Bronchial epithelial cell (primary cell): ENCODE data around the gene CUEDC1. TPM values are rescaled to one million over a fixed set of nuclear protein-coding genes. Genes with fewer than 3 reads are reported as not detected.
"Not testable (repeated sequence)": the region's sequence is repeated elsewhere in the genome, so short reads cannot be mapped to it uniquely, and the experiment has no call there.

Experiments
- DNase-seq: peaks from one replicate; pipeline ENCODE4 v3.0.0-alpha.2; 2010; ENCODE audit warnings: low read depth
- FAIRE-seq: peaks from 2 replicates; lab custom pipeline; 2011; peaks lifted over from hg19 to GRCh38; lab: Jason Lieb, UNC
- H3K27me3 ChIP-seq: 2 replicates; pipeline ENCODE4 v1.5.1; 2011; ENCODE audit warnings: low read length; ENCODE audit not compliant: control insufficient read depth, insufficient read depth
- H3K36me3 ChIP-seq: 2 replicates; pipeline ENCODE4 v1.5.1; 2011; ENCODE audit warnings: low read length; ENCODE audit not compliant: control insufficient read depth, insufficient read depth
- H3K4me3 ChIP-seq: 2 replicates; pipeline ENCODE4 v1.5.1; 2011; ENCODE audit warnings: mild to moderate bottlenecking, low read depth, low read length, control low read depth
- CTCF ChIP-seq: IDR thresholded peaks from 2 replicates; pipeline ENCODE4 v1.5.1; 2011; ENCODE audit warnings: mild to moderate bottlenecking, moderate library complexity, low read length, control low read depth, inconsistent platforms; ENCODE audit not compliant: insufficient read depth, severe bottlenecking
- total RNA-seq: library from RNA; depleted of rRNA; stranded (reverse); fragments of >200 nt; gene quantifications from 2 replicates; pipeline ENCODE4 v1.2.1, GENCODE V29; 2014

CUEDC1 gene
- total RNA-seq, 1 donor from 2014 or later = 3.4 TPM

GRCh38 chr17:57852955-57853328 lies 102.3 kb downstream of the CUEDC1 start:
- FAIRE-seq (no peak), DNase-seq (no peak)
- no peak for TF ChIP-seq CTCF
- Histone ChIP-seq H3K4me3 (no peak overlapping the region), H3K36me3 (no peaks in the 10 kb centered on the region), H3K27me3 (no peaks in the 10 kb centered on the region)

- Histone ChIP-seq H3K4me3 (no peak overlapping the region), H3K36me3 (no peaks in the 10 kb centered on the region), H3K27me3 (no peaks in the 10 kb centered on the region)
- no peak for TF ChIP-seq CTCF
- DNase-seq = no peak
- no peak for FAIRE-seq
These were observed 102.9 kb downstream of the CUEDC1 start for GRCh38 chr17:57852092-57852954.

GRCh38 chr17:57849874-57850754 lies 105.1 kb downstream of the CUEDC1 start, which contains the start of gene MRPS23:
Gene MRPS23 (minus strand): TSS chr17:57850044. CDS start chr17:57850010, 34 bp downstream.
- DNase-seq = peak; percentile 96
- no peak for TF ChIP-seq CTCF
- Histone ChIP-seq H3K4me3 (peak within 1 kb of the TSS; percentile 98), H3K27me3 (no peaks in the 10 kb centered on the region), H3K36me3 (no peaks in the 10 kb centered on the region)
- FAIRE-seq = peak; percentile 13

- no peak for TF ChIP-seq CTCF
- Histone ChIP-seq H3K4me3 (peak overlapping the region; percentile 98), H3K27me3 (no peaks in the 10 kb centered on the region), H3K36me3 (no peaks in the 10 kb centered on the region)
- FAIRE-seq (no peak), DNase-seq (no peak)
These were observed 105.9 kb downstream of the CUEDC1 start for GRCh38 chr17:57849163-57849873.

GRCh38 chr17:57846056-57846945 lies 108.9 kb downstream of the CUEDC1 start:
- not testable (repeated sequence) for FAIRE-seq, H3K36me3 ChIP-seq, H3K27me3 ChIP-seq, H3K4me3 ChIP-seq, DNase-seq
